Measurements from ENCODE around the gene C1orf53.

DNA sequence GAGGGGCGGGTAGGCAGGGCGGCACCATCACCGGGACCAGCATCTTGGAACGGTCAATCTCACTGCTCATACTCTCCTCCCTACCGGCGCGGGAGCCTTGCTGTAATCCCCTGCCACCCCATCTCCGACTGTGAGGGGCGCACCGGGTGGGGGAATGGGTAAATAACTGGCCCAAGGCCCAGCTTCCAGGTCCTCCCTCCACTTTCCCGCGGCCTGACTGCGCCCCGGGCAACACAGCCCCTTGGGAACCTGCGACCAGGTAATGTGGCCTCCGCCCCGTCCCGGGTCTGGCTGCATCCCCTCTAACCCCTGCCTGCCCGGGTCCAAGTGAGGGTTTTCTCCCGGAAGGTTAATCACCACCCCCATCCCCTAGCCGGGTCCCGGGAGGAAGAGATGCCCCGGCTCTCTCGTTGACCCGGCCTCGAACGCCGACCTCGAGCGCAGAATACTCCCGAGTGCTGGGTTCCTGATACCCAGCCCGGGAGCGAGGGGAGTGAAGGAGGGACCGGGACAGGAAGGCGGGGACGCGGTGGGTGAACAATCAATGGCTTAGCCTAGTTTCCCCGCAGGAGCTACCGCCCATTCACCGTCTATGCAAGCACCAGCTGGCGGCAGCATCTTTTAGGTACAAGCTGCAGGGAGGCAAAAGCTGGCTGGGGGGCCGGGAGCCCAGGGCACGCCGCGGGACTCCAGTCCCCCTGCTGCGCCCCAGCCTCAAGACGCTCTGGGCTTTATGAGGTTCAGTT, 8.9 kb downstream of the C1orf53 start:
- TF ChIP-seq POLR2A (IDR thresholded peaks at IDR 0.05): no peak
- TF ChIP-seq, protein P1, sequence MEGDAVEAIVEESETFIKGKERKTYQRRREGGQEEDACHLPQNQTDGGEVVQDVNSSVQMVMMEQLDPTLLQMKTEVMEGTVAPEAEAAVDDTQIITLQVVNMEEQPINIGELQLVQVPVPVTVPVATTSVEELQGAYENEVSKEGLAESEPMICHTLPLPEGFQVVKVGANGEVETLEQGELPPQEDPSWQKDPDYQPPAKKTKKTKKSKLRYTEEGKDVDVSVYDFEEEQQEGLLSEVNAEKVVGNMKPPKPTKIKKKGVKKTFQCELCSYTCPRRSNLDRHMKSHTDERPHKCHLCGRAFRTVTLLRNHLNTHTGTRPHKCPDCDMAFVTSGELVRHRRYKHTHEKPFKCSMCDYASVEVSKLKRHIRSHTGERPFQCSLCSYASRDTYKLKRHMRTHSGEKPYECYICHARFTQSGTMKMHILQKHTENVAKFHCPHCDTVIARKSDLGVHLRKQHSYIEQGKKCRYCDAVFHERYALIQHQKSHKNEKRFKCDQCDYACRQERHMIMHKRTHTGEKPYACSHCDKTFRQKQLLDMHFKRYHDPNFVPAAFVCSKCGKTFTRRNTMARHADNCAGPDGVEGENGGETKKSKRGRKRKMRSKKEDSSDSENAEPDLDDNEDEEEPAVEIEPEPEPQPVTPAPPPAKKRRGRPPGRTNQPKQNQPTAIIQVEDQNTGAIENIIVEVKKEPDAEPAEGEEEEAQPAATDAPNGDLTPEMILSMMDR (IDR thresholded peaks at IDR 0.05): no peak
